Stimulated activated CD4-positive, alpha-beta T cell treated with anti-CD3 and anti-CD28 coated beads, Interleukin-12 subunit alpha, Interleukin-12 subunit beta, amount 100 ng/mL, for 48 hours (primary cell): Measurements from ENCODE around the gene AUTS2.
"Not testable (repeated sequence)": the region's sequence is repeated elsewhere in the genome, so short reads cannot be mapped to it uniquely, and the experiment has no call there.

Source experiments
- DNase-seq, 3 donors: peaks; one replicate each; pipeline ENCODE4 v3.0.0-alpha.2; 2020; ENCODE audit warnings: low read depth in 2 of 3, low spot score in 1 of 3

Gene AUTS2

GRCh38 chr7:70583965-70584883 lies 985.9 kb downstream of the AUTS2 start:
- DNase-seq, result no peak

- DNase-seq, result no peak
Observed at GRCh38 chr7:70585071-70585470, 986.8 kb downstream of the AUTS2 start.

GRCh38 chr7:70586822-70587221 lies 988.5 kb downstream of the AUTS2 start:
- DNase-seq, result no peak

- no peak for DNase-seq
Observed at GRCh38 chr7:70587739-70588138, 989.5 kb downstream of the AUTS2 start.

- no peak for DNase-seq
Observed at GRCh38 chr7:70588191-70588921, 990.1 kb downstream of the AUTS2 start.

GRCh38 chr7:70589010-70589409 lies 990.7 kb downstream of the AUTS2 start:
- no peak for DNase-seq

- DNase-seq, result no peak
Observed at GRCh38 chr7:70589590-70589989, 991.3 kb downstream of the AUTS2 start.

GRCh38 chr7:70590126-70590854 lies 992.0 kb downstream of the AUTS2 start:
- no peak for DNase-seq

GRCh38 chr7:70591643-70592042 lies 993.4 kb downstream of the AUTS2 start:
- DNase-seq, result no peak

GRCh38 chr7:70592171-70592570 lies 993.9 kb downstream of the AUTS2 start:
- no peak for DNase-seq

GRCh38 chr7:70594170-70594569 lies 995.9 kb downstream of the AUTS2 start:
- no peak for DNase-seq

- not testable (repeated sequence) for DNase-seq
Observed at GRCh38 chr7:70594885-70595284, 996.6 kb downstream of the AUTS2 start.

- DNase-seq, result no peak
Observed at GRCh38 chr7:70595370-70595754, 997.1 kb downstream of the AUTS2 start.

GRCh38 chr7:70595755-70596597 lies 997.7 kb downstream of the AUTS2 start:
- peak in 1 of 3 donors; percentile 5 for DNase-seq

- no peak for DNase-seq
Observed at GRCh38 chr7:70596598-70596913, 998.3 kb downstream of the AUTS2 start.

GRCh38 chr7:70597066-70597465 lies 998.8 kb downstream of the AUTS2 start:
- DNase-seq, result no peak

GRCh38 chr7:70598976-70599375 lies 1000.7 kb downstream of the AUTS2 start:
- no peak for DNase-seq

GRCh38 chr7:70599446-70600190 lies 1001.3 kb downstream of the AUTS2 start:
- no peak for DNase-seq

- DNase-seq, result no peak
Observed at GRCh38 chr7:70600993-70601392, 1002.7 kb downstream of the AUTS2 start.

GRCh38 chr7:70602117-70602516 lies 1003.8 kb downstream of the AUTS2 start:
- no peak for DNase-seq
